ENCODE results near the gene FAM241A.

FAM241A gene

DNA sequence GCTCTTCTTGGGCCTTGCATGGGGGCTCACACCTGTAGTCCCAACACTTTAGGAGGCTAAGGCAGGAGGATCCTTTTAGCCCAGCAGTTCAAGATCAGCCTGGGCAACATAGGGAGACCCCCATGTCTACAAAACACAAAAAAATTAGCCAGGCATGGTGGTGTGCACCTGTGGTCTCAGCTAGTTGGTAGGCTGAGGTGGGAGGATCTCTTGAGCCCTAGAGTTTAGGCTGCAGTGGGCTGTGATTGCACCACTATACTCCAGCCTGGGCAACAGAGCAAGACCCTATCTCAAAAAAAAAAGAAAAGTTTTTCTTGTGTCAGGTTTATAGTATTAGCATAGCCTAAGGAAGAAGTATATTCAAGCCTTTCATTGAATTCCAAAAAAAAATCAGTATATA is 30.8 kb upstream of the FAM241A start:
- no peaks in the 10 kb centered on the region for H3K4me1 ChIP-seq (ENCODE audit: control insufficient read depth, low read depth, low read length)
- H3K79me1 ChIP-seq (ENCODE audit: low read length), result no peaks in the 10 kb centered on the region
- no peaks in the 10 kb centered on the region for H3K36me3 ChIP-seq (ENCODE audit: control insufficient read depth, insufficient read depth, low read length)
- H3K18ac ChIP-seq (ENCODE audit: low read length), result no peak overlapping the region
- no peak overlapping the region for H3K4ac ChIP-seq (ENCODE audit: low read depth, low read length)
- no peak overlapping the region for H3K4me2 ChIP-seq (ENCODE audit: low read length)
- H3K56ac ChIP-seq (ENCODE audit: low read length), result no peak overlapping the region
- no peak overlapping the region for H2BK5ac ChIP-seq (ENCODE audit: low read length)
- no peak overlapping the region for H3K4me3 ChIP-seq (ENCODE audit: low read length)
- no peak for DNase-seq
- H4K8ac ChIP-seq (ENCODE audit: low read depth, low read length), result no peak overlapping the region
- no peak overlapping the region for H3K27ac ChIP-seq (ENCODE audit: low read depth, low read length)
- no peak overlapping the region for H2BK15ac ChIP-seq (replicated peaks; ENCODE audit: low read depth)
- H2BK120ac ChIP-seq (ENCODE audit: low read depth, low read length), result no peak overlapping the region
- H3K23ac ChIP-seq (ENCODE audit: low read length), result no peak overlapping the region
- H3K9ac ChIP-seq (ENCODE audit: low read length), result no peak overlapping the region
- no peaks in the 10 kb centered on the region for H3K27me3 ChIP-seq (ENCODE audit: insufficient read depth, low read length, poor library complexity)
- H4K5ac ChIP-seq (ENCODE audit: low read length), result no peak overlapping the region
- H2AK5ac ChIP-seq (ENCODE audit: low read length), result no peak overlapping the region
- no peaks in the 10 kb centered on the region for H3K79me2 ChIP-seq (ENCODE audit: control insufficient read depth, insufficient read depth, low read length)

DNA sequence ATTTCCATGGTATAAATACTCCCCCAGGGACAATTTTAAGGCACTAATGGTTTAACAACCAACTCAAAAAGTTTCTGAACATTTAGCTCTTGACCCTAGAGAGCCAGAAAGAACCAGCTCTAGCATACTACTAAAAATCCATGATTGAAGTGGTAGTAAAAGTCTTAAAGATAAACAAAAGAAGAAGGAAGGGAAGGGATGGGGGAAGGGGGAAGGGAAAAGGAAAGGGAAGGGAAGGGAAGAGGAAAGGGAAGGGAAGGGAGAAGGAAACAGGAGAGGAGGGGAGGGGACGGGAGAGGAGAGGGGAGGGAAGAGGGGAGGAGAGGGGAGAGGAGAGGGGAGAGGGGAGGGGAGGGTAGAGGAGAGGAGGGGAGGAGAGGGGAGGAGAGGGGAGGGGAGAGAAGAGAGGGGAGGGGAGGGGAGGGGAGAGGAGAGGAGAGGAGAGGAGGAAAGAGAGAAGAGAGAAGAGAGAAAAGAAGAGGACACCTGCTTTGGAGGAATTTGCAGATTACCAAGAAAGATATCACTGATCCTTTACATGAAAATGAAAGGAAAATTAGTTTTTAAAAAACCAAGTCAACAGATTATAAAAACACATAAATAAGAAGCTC is 26.4 kb upstream of the FAM241A start:
- H2BK15ac ChIP-seq (replicated peaks; ENCODE audit: low read depth), result no peak overlapping the region
- no peaks in the 10 kb centered on the region for H3K27me3 ChIP-seq (ENCODE audit: insufficient read depth, low read length, poor library complexity)
- no peaks in the 10 kb centered on the region for H3K36me3 ChIP-seq (ENCODE audit: control insufficient read depth, insufficient read depth, low read length)
- no peak overlapping the region for H3K4me3 ChIP-seq (ENCODE audit: low read length)
- WGBS (ENCODE audit: extremely low coverage, insufficient coverage, low lambda C conversion rate), result no CpG with 5 or more reads among the region's 1 CpG
- H3K4ac ChIP-seq (ENCODE audit: low read depth, low read length), result no peak overlapping the region
- H3K4me2 ChIP-seq (ENCODE audit: low read length), result no peak overlapping the region
- H3K79me1 ChIP-seq (ENCODE audit: low read length), result no peaks in the 10 kb centered on the region
- H3K18ac ChIP-seq (ENCODE audit: low read length), result no peak overlapping the region
- H2AK5ac ChIP-seq (ENCODE audit: low read length), result no peak overlapping the region
- H3K23ac ChIP-seq (ENCODE audit: low read length), result no peak overlapping the region
- H2BK120ac ChIP-seq (ENCODE audit: low read depth, low read length), result no peak overlapping the region
- no peak overlapping the region for H3K27ac ChIP-seq (ENCODE audit: low read depth, low read length)
- no peak overlapping the region for H3K9ac ChIP-seq (ENCODE audit: low read length)
- no peak overlapping the region for H4K8ac ChIP-seq (ENCODE audit: low read depth, low read length)
- DNase-seq, result no peak
- H3K79me2 ChIP-seq (ENCODE audit: control insufficient read depth, insufficient read depth, low read length), result no peaks in the 10 kb centered on the region
- H3K56ac ChIP-seq (ENCODE audit: low read length), result no peak overlapping the region
- no peak overlapping the region for H2BK5ac ChIP-seq (ENCODE audit: low read length)
- no peaks in the 10 kb centered on the region for H3K4me1 ChIP-seq (ENCODE audit: control insufficient read depth, low read depth, low read length)
- no peak overlapping the region for H4K5ac ChIP-seq (ENCODE audit: low read length)

DNA sequence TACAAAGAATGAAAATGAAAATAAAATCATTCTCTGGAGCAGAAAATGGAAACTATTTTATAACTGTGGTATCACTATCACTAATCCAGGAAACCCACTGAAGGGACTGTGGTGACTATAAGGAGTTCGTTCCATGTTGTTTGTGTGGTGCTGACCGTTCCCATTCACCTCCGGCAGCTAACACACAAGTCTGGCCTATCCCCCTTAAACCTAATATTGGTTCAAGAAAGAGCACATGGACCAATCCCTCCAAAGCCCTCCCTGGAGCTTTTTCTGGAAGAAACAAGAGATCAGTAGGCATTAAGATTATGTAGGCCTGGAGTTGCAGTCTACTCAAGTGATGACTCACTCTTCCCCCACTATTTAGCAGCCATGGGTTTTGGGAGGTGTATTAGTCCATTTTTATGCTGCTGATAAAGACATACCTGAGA is 25.9 kb upstream of the FAM241A start:
- H2BK5ac ChIP-seq (ENCODE audit: low read length), result no peak overlapping the region
- H3K79me2 ChIP-seq (ENCODE audit: control insufficient read depth, insufficient read depth, low read length), result no peaks in the 10 kb centered on the region
- no peak overlapping the region for H3K27ac ChIP-seq (ENCODE audit: low read depth, low read length)
- no peak overlapping the region for H4K5ac ChIP-seq (ENCODE audit: low read length)
- no peaks in the 10 kb centered on the region for H3K4me1 ChIP-seq (ENCODE audit: control insufficient read depth, low read depth, low read length)
- H3K79me1 ChIP-seq (ENCODE audit: low read length), result no peaks in the 10 kb centered on the region
- H3K23ac ChIP-seq (ENCODE audit: low read length), result no peak overlapping the region
- no peak overlapping the region for H3K18ac ChIP-seq (ENCODE audit: low read length)
- no peak overlapping the region for H2BK120ac ChIP-seq (ENCODE audit: low read depth, low read length)
- H3K56ac ChIP-seq (ENCODE audit: low read length), result no peak overlapping the region
- H3K27me3 ChIP-seq (ENCODE audit: insufficient read depth, low read length, poor library complexity), result no peaks in the 10 kb centered on the region
- H4K8ac ChIP-seq (ENCODE audit: low read depth, low read length), result no peak overlapping the region
- no peak for DNase-seq
- H2AK5ac ChIP-seq (ENCODE audit: low read length), result no peak overlapping the region
- WGBS (ENCODE audit: extremely low coverage, insufficient coverage, low lambda C conversion rate), result no CpG with 5 or more reads among the region's 3 CpGs
- no peak overlapping the region for H3K4ac ChIP-seq (ENCODE audit: low read depth, low read length)
- no peaks in the 10 kb centered on the region for H3K36me3 ChIP-seq (ENCODE audit: control insufficient read depth, insufficient read depth, low read length)
- no peak overlapping the region for H2BK15ac ChIP-seq (replicated peaks; ENCODE audit: low read depth)
- H3K4me2 ChIP-seq (ENCODE audit: low read length), result no peak overlapping the region
- H3K9ac ChIP-seq (ENCODE audit: low read length), result no peak overlapping the region
- no peak overlapping the region for H3K4me3 ChIP-seq (ENCODE audit: low read length)

DNA sequence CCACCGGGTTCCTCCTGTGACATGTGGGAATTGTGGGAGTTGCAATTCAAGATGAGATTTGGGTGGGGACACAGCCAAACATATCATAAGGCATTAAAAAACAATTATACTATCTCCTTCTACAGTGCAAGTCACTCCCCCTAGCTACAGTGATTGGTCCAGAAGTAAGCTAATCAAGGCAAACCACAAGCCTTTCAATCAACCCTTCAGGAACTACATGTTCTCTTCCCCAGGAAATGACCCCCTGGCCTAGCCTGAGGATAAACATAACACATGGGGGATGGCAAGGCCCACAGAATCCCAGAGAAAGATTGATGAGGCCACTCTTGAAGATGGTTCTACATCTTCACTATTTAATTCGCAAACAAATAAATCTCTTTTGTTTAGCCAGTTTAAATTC is 25.2 kb upstream of the FAM241A start:
- Histone ChIP-seq H2AK5ac (ENCODE audit: low read length) (no peak overlapping the region), H2BK5ac (ENCODE audit: low read length) (no peak overlapping the region), H3K23ac (ENCODE audit: low read length) (no peak overlapping the region), H3K4me2 (ENCODE audit: low read length) (no peak overlapping the region), H3K18ac (ENCODE audit: low read length) (no peak overlapping the region), H3K27me3 (ENCODE audit: insufficient read depth, low read length, poor library complexity) (no peaks in the 10 kb centered on the region), H3K4ac (ENCODE audit: low read depth, low read length) (no peak overlapping the region), H4K8ac (ENCODE audit: low read depth, low read length) (no peak overlapping the region), H3K27ac (ENCODE audit: low read depth, low read length) (no peak overlapping the region), H3K36me3 (ENCODE audit: control insufficient read depth, insufficient read depth, low read length) (no peaks in the 10 kb centered on the region), H3K9ac (ENCODE audit: low read length) (no peak overlapping the region), H2BK120ac (ENCODE audit: low read depth, low read length) (no peak overlapping the region), H3K4me3 (ENCODE audit: low read length) (no peak overlapping the region), H2BK15ac (replicated peaks; ENCODE audit: low read depth) (no peak overlapping the region), H3K4me1 (ENCODE audit: control insufficient read depth, low read depth, low read length) (no peaks in the 10 kb centered on the region), H3K79me2 (ENCODE audit: control insufficient read depth, insufficient read depth, low read length) (no peaks in the 10 kb centered on the region), H3K56ac (ENCODE audit: low read length) (no peak overlapping the region), H3K79me1 (ENCODE audit: low read length) (no peaks in the 10 kb centered on the region), H4K5ac (ENCODE audit: low read length) (no peak overlapping the region)
- WGBS (ENCODE audit: extremely low coverage, insufficient coverage, low lambda C conversion rate), result 100% methylated on average over 1 of the region's 2 CpGs
- DNase-seq, result no peak

DNA sequence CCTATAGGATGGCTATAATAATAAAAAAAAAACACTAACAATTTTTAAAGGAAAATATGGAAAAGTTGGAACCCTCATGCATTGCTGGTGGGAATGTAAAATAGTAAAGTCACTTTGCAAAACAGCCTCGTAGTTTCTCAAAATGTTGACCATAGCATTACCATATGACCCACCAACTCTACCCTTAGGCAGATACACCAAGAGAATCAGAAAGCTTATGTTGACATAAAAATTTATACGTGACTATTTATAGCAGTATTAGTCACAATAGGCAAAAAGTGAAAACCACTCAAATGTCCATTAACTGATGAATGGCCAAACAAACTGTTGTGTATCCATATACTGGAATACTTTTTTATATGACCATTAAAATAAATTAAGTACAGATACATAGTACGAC is 19.8 kb upstream of the FAM241A start:
- Histone ChIP-seq H2BK15ac (replicated peaks; ENCODE audit: low read depth) (no peak overlapping the region), H3K4ac (ENCODE audit: low read depth, low read length) (no peak overlapping the region), H3K4me1 (ENCODE audit: control insufficient read depth, low read depth, low read length) (no peaks in the 10 kb centered on the region), H3K27ac (ENCODE audit: low read depth, low read length) (no peak overlapping the region), H4K5ac (ENCODE audit: low read length) (no peak overlapping the region), H4K8ac (ENCODE audit: low read depth, low read length) (no peak overlapping the region), H3K27me3 (ENCODE audit: insufficient read depth, low read length, poor library complexity) (no peaks in the 10 kb centered on the region), H2BK120ac (ENCODE audit: low read depth, low read length) (no peak overlapping the region), H3K36me3 (ENCODE audit: control insufficient read depth, insufficient read depth, low read length) (no peaks in the 10 kb centered on the region), H3K4me3 (ENCODE audit: low read length) (no peak overlapping the region), H3K9ac (ENCODE audit: low read length) (no peak overlapping the region), H3K79me1 (ENCODE audit: low read length) (no peaks in the 10 kb centered on the region), H3K79me2 (ENCODE audit: control insufficient read depth, insufficient read depth, low read length) (no peaks in the 10 kb centered on the region), H3K23ac (ENCODE audit: low read length) (no peak overlapping the region), H2BK5ac (ENCODE audit: low read length) (no peak overlapping the region), H3K56ac (ENCODE audit: low read length) (no peak overlapping the region), H2AK5ac (ENCODE audit: low read length) (no peak overlapping the region), H3K4me2 (ENCODE audit: low read length) (no peak overlapping the region), H3K18ac (ENCODE audit: low read length) (no peak overlapping the region)
- DNase-seq, result no peak
- WGBS (ENCODE audit: extremely low coverage, insufficient coverage, low lambda C conversion rate), result no CpG with 5 or more reads among the region's 3 CpGs

DNA sequence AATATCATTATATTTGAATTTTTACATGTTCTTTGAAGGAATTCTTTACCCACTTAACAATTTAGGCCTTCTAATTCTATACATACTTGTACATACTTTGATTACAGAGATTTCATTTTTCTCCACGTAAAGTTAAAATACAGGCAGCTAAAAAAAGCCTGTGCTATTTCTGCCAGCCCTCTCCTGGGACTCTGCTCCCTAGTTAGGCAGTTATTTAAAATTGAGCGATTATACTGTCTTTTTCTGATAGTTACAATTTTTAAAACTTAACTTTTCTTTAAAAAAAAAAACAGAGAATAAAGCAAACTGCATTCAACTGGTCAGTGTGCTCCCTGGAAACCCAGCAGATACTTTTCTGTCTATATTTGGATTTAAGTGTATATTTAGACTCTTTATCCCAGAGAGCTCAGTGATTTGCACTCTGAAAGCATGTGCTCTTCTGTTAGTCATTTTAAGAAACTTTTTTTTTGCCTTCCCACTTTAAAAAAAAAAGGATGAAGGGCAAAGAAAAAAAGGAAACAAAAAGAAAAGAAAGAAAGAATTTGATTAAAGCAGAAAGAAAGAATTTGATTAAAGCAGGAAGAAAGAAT is 18.1 kb upstream of the FAM241A start:
- no peaks in the 10 kb centered on the region for H3K27me3 ChIP-seq (ENCODE audit: insufficient read depth, low read length, poor library complexity)
- H4K5ac ChIP-seq (ENCODE audit: low read length), result no peak overlapping the region
- H3K79me2 ChIP-seq (ENCODE audit: control insufficient read depth, insufficient read depth, low read length), result no peaks in the 10 kb centered on the region
- H3K4me2 ChIP-seq (ENCODE audit: low read length), result no peak overlapping the region
- no peaks in the 10 kb centered on the region for H3K4me1 ChIP-seq (ENCODE audit: control insufficient read depth, low read depth, low read length)
- no peak overlapping the region for H3K4me3 ChIP-seq (ENCODE audit: low read length)
- no peak overlapping the region for H2BK15ac ChIP-seq (replicated peaks; ENCODE audit: low read depth)
- no peak overlapping the region for H3K23ac ChIP-seq (ENCODE audit: low read length)
- no peak overlapping the region for H3K27ac ChIP-seq (ENCODE audit: low read depth, low read length)
- no peak overlapping the region for H2AK5ac ChIP-seq (ENCODE audit: low read length)
- H3K4ac ChIP-seq (ENCODE audit: low read depth, low read length), result no peak overlapping the region
- DNase-seq, result no peak
- no peak overlapping the region for H3K18ac ChIP-seq (ENCODE audit: low read length)
- WGBS (ENCODE audit: extremely low coverage, insufficient coverage, low lambda C conversion rate), result no CpG with 5 or more reads among the region's 2 CpGs
- H3K9ac ChIP-seq (ENCODE audit: low read length), result no peak overlapping the region
- H3K36me3 ChIP-seq (ENCODE audit: control insufficient read depth, insufficient read depth, low read length), result no peaks in the 10 kb centered on the region
- no peaks in the 10 kb centered on the region for H3K79me1 ChIP-seq (ENCODE audit: low read length)
- H2BK120ac ChIP-seq (ENCODE audit: low read depth, low read length), result no peak overlapping the region
- H2BK5ac ChIP-seq (ENCODE audit: low read length), result no peak overlapping the region
- H4K8ac ChIP-seq (ENCODE audit: low read depth, low read length), result no peak overlapping the region
- no peak overlapping the region for H3K56ac ChIP-seq (ENCODE audit: low read length)
